Small intestine (tissue), 7 donors: ENCODE results near the gene POC1A. TPM values are rescaled to one million over a fixed set of nuclear protein-coding genes. Genes with fewer than 3 reads are reported as not detected.

Source experiments
- DNase-seq, 2 donors: peaks; one replicate each; pipeline versions ENCODE4 v3.0.0 to v3.0.0-alpha.2; 2013
- FAIRE-seq: peaks from 2 replicates; lab custom pipeline; 2012; peaks lifted over from hg19 to GRCh38; lab: Jason Lieb, UNC
- H3K27ac ChIP-seq, 3 donors: one replicate each; pipeline ENCODE4 v1.5.1; 2013; ENCODE audit warnings: low read length in 2 of 3, mild to moderate bottlenecking in 2 of 3, control low read depth in 1 of 3, inconsistent platforms in 1 of 3, low read depth in 1 of 3, moderate library complexity in 1 of 3
- H3K27me3 ChIP-seq, 3 donors: one replicate each; pipeline ENCODE4 v1.6.1; 2013; ENCODE audit warnings: low read length in 3 of 3, inconsistent platforms in 1 of 3; ENCODE audit not compliant: control insufficient read depth in 3 of 3, insufficient read depth in 3 of 3
- H3K36me3 ChIP-seq, 3 donors: one replicate each; pipeline ENCODE4 v1.6.1; 2013; ENCODE audit warnings: low read length in 3 of 3, inconsistent platforms in 1 of 3, low read depth in 1 of 3, mild to moderate bottlenecking in 1 of 3, moderate library complexity in 1 of 3; ENCODE audit not compliant: control insufficient read depth in 3 of 3, insufficient read depth in 2 of 3
- H3K4me1 ChIP-seq, 3 donors: one replicate each; pipeline ENCODE4 v1.6.1; 2013; ENCODE audit warnings: low read length in 2 of 3, inconsistent platforms in 1 of 3, low read depth in 1 of 3, mild to moderate bottlenecking in 1 of 3, moderate library complexity in 1 of 3; ENCODE audit not compliant: control insufficient read depth in 3 of 3, insufficient read depth in 2 of 3
- H3K4me3 ChIP-seq, 3 donors: one replicate each; pipeline ENCODE4 v1.5.1; 2013; ENCODE audit warnings: low read length in 3 of 3, control low read depth in 1 of 3, inconsistent platforms in 1 of 3, low read depth in 1 of 3, mild to moderate bottlenecking in 1 of 3, moderate library complexity in 1 of 3
- H3K9me3 ChIP-seq, 2 donors: one replicate each; pipeline ENCODE4 v1.6.1; 2013; ENCODE audit warnings: low read depth in 1 of 2, low read length in 1 of 2; ENCODE audit not compliant: control insufficient read depth in 2 of 2, insufficient read depth in 1 of 2
- WGBS, 3 donors: extraction: QIAGEN DNeasy Blood & Tissue Kit; methylation state at CpG; one replicate each; pipeline ENCODE4 v1.1.7; 2013; 5-methylcytosine and 5-hydroxymethylcytosine counted together
- polyA plus RNA-seq, 4 donors: library from polyadenylated mRNA; stranded (reverse) in 3 of 4; unstranded in 1 of 4; fragments of 200-250 nt in 3 of 4; fragments of 120-200 nt in 1 of 4; gene quantifications; one replicate each; pipeline versions ENCODE4 v1.2.1 to v1.2.3, GENCODE V29; 2013
- donor health status: healthy with polysubstance abuse.
- donor health status: control.
- donor health status: control.
- donor health status: Bipolar disorder and iron deficiency.
- donor health status: healthy.

POC1A gene
- polyA plus RNA-seq, 4 donors, result 2.7 to 19.4 (median 4.8) TPM

- H3K36me3 ChIP-seq, result no peaks in the 10 kb centered on the region
- DNase-seq, result no peak
- FAIRE-seq, result no peak
- no peak overlapping the region for H3K4me3 ChIP-seq
- no peaks in the 10 kb centered on the region for H3K9me3 ChIP-seq
- H3K4me1 ChIP-seq, result peaks cover 0 to 11% (median 0%) of the 10 kb centered on the region in 3 donors
- no peak overlapping the region for H3K27ac ChIP-seq
- WGBS, 3 donors, result 53 to 70% (median 64%) methylated on average over 4 of the region's 4 CpGs
- no peaks in the 10 kb centered on the region for H3K27me3 ChIP-seq
Measured at GRCh38 chr3:52061121-52061910, 92.9 kb downstream of the POC1A start.

- 89 to 93% (median 90%) methylated on average over 7 of the region's 7 CpGs for WGBS, 3 donors
- Histone ChIP-seq H3K27me3 (no peaks in the 10 kb centered on the region), H3K27ac (no peak overlapping the region), H3K9me3 (no peaks in the 10 kb centered on the region), H3K36me3 (no peaks in the 10 kb centered on the region), H3K4me1 (peaks cover 0 to 15% (median 0%) of the 10 kb centered on the region in 3 donors), H3K4me3 (no peak overlapping the region)
- FAIRE-seq (no peak), DNase-seq (no peak)
Measured at GRCh38 chr3:52059781-52060180, 94.4 kb downstream of the POC1A start.

- FAIRE-seq, result no peak
- no peaks in the 10 kb centered on the region for H3K27me3 ChIP-seq
- H3K36me3 ChIP-seq, result peaks cover 0 to 17% (median 0%) of the 10 kb centered on the region in 3 donors
- DNase-seq, result no peak
- H3K27ac ChIP-seq, result peak overlapping the region; percentile 28 to 74 (median 42)
- no peaks in the 10 kb centered on the region for H3K9me3 ChIP-seq
- 48 to 64% (median 51%) methylated on average over 14 of the region's 14 CpGs for WGBS, 3 donors
- H3K4me1 ChIP-seq, result peaks cover 0 to 22% (median 0%) of the 10 kb centered on the region in 3 donors
- peak overlapping the region in 2 of 3 donors; percentile 7 to 29 for H3K4me3 ChIP-seq
Measured at GRCh38 chr3:52057812-52058495, 96.3 kb downstream of the POC1A start.

- Histone ChIP-seq H3K4me3 (peak overlapping the region in 2 of 3 donors; percentile 54 to 78), H3K9me3 (no peaks in the 10 kb centered on the region), H3K27ac (peak overlapping the region; percentile 79 to 86 (median 81)), H3K27me3 (no peaks in the 10 kb centered on the region), H3K4me1 (peaks cover 0 to 27% (median 0%) of the 10 kb centered on the region in 3 donors), H3K36me3 (peaks cover 0 to 25% (median 0%) of the 10 kb centered on the region in 3 donors)
- FAIRE-seq (peak; percentile 95), DNase-seq (peak; percentile 100)
- WGBS, 3 donors, result 0 to 1% (median 1%) methylated on average over 43 to 55 of the region's 55 CpGs
Measured at GRCh38 chr3:52056968-52057811, 97.0 kb downstream of the POC1A start.

GRCh38 chr3:52056521-52056967 is 97.7 kb downstream of the POC1A start, which contains the start of gene DUSP7:
Gene DUSP7, minus strand, starts transcription at chr3:52056571. Its CDS starts 205 bp downstream, at chr3:52056366.
- 0 to 1% (median 0%) methylated on average over 15 to 51 of the region's 51 CpGs for WGBS, 3 donors
- H3K4me1 ChIP-seq, result peaks cover 0 to 27% (median 0%) of the 10 kb centered on the region in 3 donors

GRCh38 chr3:52055537-52056351 is 98.5 kb downstream of the POC1A start:
- no peak for FAIRE-seq
- peak; percentile 46 to 80 for DNase-seq

More at GRCh38 chr3:52056521-52056967, 97.7 kb downstream of the POC1A start, which contains the start of gene DUSP7:
- Histone ChIP-seq H3K9me3 (no peaks in the 10 kb centered on the region), H3K4me3 (peak within 1 kb of the TSS; percentile 49 to 84 (median 78)), H3K27ac (peak within 1 kb of the TSS; percentile 81 to 86 (median 81)), H3K27me3 (no peaks in the 10 kb centered on the region), H3K36me3 (peaks cover 0 to 31% (median 0%) of the 10 kb centered on the region in 3 donors)
- DNase-seq (peak; percentile 72 to 86), FAIRE-seq (no peak)

More at GRCh38 chr3:52055537-52056351, 98.5 kb downstream of the POC1A start:
- no peaks in the 10 kb centered on the region for H3K27me3 ChIP-seq
- H3K4me3 ChIP-seq, result peak overlapping the region; percentile 49 to 84 (median 78)
- peaks cover 0 to 27% (median 0%) of the 10 kb centered on the region in 3 donors for H3K4me1 ChIP-seq
- H3K27ac ChIP-seq, result peak overlapping the region; percentile 20 to 81 (median 40)
- peaks cover 0 to 39% (median 0%) of the 10 kb centered on the region in 3 donors for H3K36me3 ChIP-seq
- no peaks in the 10 kb centered on the region for H3K9me3 ChIP-seq
- WGBS, 3 donors, result 1% methylated on average over 64 to 94 of the region's 94 CpGs
